ENCODE measurements around the gene WFIKKN2.

- no peak for TF ChIP-seq CTCF (IDR thresholded peaks at IDR 0.05 in 2 of 3, conservative IDR thresholded peaks at IDR 0.05 in 1 of 3; ENCODE audit: borderline replicate concordance in 1 of 3, insufficient read depth in 1 of 3, low read depth in 2 of 3, low read length in 2 of 3)
- no peak for TF ChIP-seq YY1 (IDR thresholded peaks at IDR 0.05; ENCODE audit: extremely low read depth, insufficient replicate concordance, low read depth, low read length)
- no peak for TF ChIP-seq FOSL1 (IDR thresholded peaks at IDR 0.05; ENCODE audit: low read depth)
- no peak for TF ChIP-seq SIN3A (IDR thresholded peaks at IDR 0.05; ENCODE audit: low read depth)
- TF ChIP-seq ZBTB33 (IDR thresholded peaks at IDR 0.05; ENCODE audit: extremely low read depth, insufficient replicate concordance, low read length): no peak
- TF ChIP-seq ATF3 (IDR thresholded peaks at IDR 0.05): no peak
- TF ChIP-seq RAD21 (IDR thresholded peaks at IDR 0.05; ENCODE audit: low read depth): no peak
- no peak for TF ChIP-seq POLR2AphosphoS5 (IDR thresholded peaks at IDR 0.05; ENCODE audit: low read depth, low read length)
- TF ChIP-seq MAX (IDR thresholded peaks at IDR 0.05): no peak
- no peak for TF ChIP-seq POLR2A (IDR thresholded peaks at IDR 0.05; ENCODE audit: borderline replicate concordance, extremely low read depth, insufficient read depth, insufficient read length)
- TF ChIP-seq EZH2 (IDR thresholded peaks at IDR 0.05): no peak
Observed at GRCh38 chr17:50850640-50851039, 15.3 kb downstream of the WFIKKN2 start.
